WI38 (cell line): ENCODE measurements around the gene GRIK3.

Experiments
- H3K4me3 ChIP-seq: 2 replicates; pipeline ENCODE4 v1.5.1; 2011; ENCODE audit warnings: low read depth, mild to moderate bottlenecking, control low read depth, low read length
- TF ChIP-seq, protein P1 (sequence below): IDR thresholded peaks from 2 replicates; pipeline ENCODE4 v1.5.1; 2012; ENCODE audit warnings: low read depth, mild to moderate bottlenecking, control low read depth, low read length

The GRIK3 gene

GRCh38 chr1:37001703-37002102 lies 32.6 kb downstream of the GRIK3 start:
- H3K4me3 ChIP-seq = no peak overlapping the region

DNA sequence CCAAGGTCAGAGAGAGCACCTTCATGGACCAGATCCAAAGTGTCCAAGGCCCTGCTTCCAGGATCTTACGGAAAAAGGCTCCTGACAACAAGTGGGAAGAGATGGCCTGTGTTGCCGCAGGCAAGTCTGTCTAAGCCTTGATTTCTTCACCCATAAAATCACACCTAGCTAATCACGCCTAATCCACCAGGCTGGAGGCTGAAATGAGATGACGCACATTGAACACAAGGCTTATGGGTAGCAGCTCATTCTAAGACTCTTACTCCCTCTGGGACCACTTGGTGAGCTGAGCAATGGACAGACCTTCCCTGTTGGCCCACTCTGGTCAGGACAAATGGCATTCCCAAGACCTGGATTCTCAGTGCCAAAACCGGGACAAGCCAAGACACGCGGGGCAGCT lies 38.2 kb downstream of the GRIK3 start:
- TF ChIP-seq, protein P1, sequence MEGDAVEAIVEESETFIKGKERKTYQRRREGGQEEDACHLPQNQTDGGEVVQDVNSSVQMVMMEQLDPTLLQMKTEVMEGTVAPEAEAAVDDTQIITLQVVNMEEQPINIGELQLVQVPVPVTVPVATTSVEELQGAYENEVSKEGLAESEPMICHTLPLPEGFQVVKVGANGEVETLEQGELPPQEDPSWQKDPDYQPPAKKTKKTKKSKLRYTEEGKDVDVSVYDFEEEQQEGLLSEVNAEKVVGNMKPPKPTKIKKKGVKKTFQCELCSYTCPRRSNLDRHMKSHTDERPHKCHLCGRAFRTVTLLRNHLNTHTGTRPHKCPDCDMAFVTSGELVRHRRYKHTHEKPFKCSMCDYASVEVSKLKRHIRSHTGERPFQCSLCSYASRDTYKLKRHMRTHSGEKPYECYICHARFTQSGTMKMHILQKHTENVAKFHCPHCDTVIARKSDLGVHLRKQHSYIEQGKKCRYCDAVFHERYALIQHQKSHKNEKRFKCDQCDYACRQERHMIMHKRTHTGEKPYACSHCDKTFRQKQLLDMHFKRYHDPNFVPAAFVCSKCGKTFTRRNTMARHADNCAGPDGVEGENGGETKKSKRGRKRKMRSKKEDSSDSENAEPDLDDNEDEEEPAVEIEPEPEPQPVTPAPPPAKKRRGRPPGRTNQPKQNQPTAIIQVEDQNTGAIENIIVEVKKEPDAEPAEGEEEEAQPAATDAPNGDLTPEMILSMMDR = no peak
- H3K4me3 ChIP-seq = no peak overlapping the region

More at GRCh38 chr1:37001703-37002102, 32.6 kb downstream of the GRIK3 start:
- TF ChIP-seq, protein P1 = no peak

DNA sequence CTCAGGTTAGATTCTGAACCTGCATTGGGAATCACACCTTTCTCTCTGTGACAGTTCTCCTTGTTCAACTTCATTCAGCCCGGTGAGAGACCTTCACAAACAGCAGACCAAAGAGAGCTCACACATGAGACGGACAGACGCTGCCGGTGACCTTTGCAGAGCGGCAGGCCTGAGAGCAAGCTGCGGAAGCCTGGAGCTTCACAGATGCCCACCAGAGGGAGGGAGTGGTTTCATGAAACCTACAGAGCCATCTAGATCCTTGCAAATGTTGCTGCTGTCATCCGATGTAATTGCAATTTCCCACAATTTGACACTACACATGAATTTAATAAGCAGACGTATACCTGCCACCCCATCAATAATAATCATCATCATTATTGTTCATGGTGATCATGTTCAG lies 39.4 kb downstream of the GRIK3 start:
- no peak overlapping the region for H3K4me3 ChIP-seq
- TF ChIP-seq, protein P1 = no peak

GRCh38 chr1:36994294-36994693 lies 40.0 kb downstream of the GRIK3 start:
- TF ChIP-seq, protein P1 = no peak
- H3K4me3 ChIP-seq = no peak overlapping the region

DNA sequence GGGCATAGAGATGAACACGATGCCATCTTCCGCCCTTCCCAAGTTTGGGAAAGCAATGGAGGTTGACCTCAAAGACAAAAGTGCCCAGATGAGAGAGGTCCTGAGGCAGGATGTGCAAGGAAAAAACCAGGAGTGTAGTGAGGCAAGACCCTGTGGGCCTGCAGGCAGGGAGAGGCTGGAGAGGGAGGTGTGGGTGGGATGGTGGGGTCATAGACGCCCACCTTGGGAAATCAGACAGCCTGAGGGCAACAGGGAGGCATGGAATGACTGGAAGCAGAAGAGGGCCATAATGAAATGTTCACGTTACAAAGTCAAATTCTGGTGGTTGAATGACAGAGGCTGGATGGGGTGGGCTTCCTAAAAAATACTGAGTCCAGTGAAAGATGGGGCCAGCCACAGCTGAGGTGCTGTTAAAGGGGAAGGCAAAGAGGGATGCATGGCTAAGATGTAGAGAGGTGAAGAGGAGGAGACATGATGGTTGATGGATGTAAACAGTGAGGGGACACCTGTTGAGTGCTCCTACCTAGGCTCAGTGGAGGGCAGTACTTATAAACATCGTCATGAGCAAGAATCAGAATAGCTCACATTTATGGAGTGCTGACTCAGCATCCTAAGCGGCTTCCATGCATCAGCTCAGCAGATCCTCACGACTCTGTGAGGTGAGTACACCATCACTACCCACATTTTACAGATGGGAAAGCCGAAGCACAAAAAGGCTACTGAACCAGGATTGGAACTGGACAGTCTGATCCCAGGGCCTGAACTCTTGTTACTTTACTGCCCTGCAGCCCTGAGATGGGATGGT lies 42.0 kb downstream of the GRIK3 start:
- TF ChIP-seq, protein P1 = no peak
- no peak overlapping the region for H3K4me3 ChIP-seq

- no peak overlapping the region for H3K4me3 ChIP-seq
- TF ChIP-seq, protein P1 = no peak
Observed at GRCh38 chr1:36991551-36991950, 42.8 kb downstream of the GRIK3 start.

DNA sequence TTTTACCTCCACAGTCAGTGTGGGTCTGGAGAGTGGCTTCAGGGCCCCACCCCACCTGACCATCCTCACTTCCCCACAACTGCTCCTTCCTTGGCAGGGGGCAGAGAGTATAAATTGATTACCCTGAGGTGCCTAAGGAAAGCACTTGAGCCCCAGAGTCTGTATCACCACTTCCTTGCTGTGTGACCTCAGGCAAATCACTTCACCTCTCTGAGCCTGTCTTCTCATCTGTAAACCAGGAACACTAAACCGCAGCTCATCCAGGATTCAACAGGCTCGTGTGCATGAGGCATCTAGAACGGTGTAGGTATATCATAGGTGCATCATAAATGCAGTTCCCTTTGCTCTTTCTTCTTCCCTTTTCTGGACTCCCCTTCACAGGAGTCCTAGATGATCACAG lies 43.4 kb downstream of the GRIK3 start:
- no peak overlapping the region for H3K4me3 ChIP-seq
- TF ChIP-seq, protein P1 = no peak
